ENCODE results near the gene ARHGEF6.
"Not testable (repeated sequence)": the region's sequence is repeated elsewhere in the genome, so short reads cannot be mapped to it uniquely, and the experiment has no call there.

ARHGEF6 gene

GRCh38 chrX:136780763-136781162 is at the start of gene ARHGEF6:
TSS of gene ARHGEF6 (minus strand) at chrX:136780932. CDS start at chrX:136780882, 50 bp downstream.
- DNase-seq (ENCODE audit: low spot score), result no peak

- no peak for DNase-seq (ENCODE audit: low spot score)
Measured at GRCh38 chrX:136829413-136829812, 48.7 kb upstream of the ARHGEF6 start.

- peak; percentile 32 for DNase-seq (ENCODE audit: low spot score)
Measured at GRCh38 chrX:136828830-136829229, 48.1 kb upstream of the ARHGEF6 start.

- no peak for DNase-seq (ENCODE audit: low spot score)
Measured at GRCh38 chrX:136827026-136827425, 46.3 kb upstream of the ARHGEF6 start.

- peak; percentile 26 for DNase-seq (ENCODE audit: low spot score)
Measured at GRCh38 chrX:136825771-136826170, 45.0 kb upstream of the ARHGEF6 start.

GRCh38 chrX:136823175-136823574 is 42.4 kb upstream of the ARHGEF6 start:
- DNase-seq (ENCODE audit: low spot score), result no peak

GRCh38 chrX:136822337-136823095 is 41.8 kb upstream of the ARHGEF6 start:
- DNase-seq (ENCODE audit: low spot score), result no peak

- DNase-seq (ENCODE audit: low spot score), result not testable (repeated sequence)
Measured at GRCh38 chrX:136819756-136820155, 39.0 kb upstream of the ARHGEF6 start.

- no peak for DNase-seq (ENCODE audit: low spot score)
Measured at GRCh38 chrX:136819031-136819703, 38.4 kb upstream of the ARHGEF6 start.

GRCh38 chrX:136816975-136817374 is 36.2 kb upstream of the ARHGEF6 start:
- DNase-seq (ENCODE audit: low spot score), result no peak

GRCh38 chrX:136814847-136815750 is 34.4 kb upstream of the ARHGEF6 start:
- DNase-seq (ENCODE audit: low spot score), result no peak

GRCh38 chrX:136812286-136812685 is 31.6 kb upstream of the ARHGEF6 start:
- DNase-seq (ENCODE audit: low spot score), result no peak

- no peak for DNase-seq (ENCODE audit: low spot score)
Measured at GRCh38 chrX:136810493-136810892, 29.8 kb upstream of the ARHGEF6 start.

- DNase-seq (ENCODE audit: low spot score), result peak; percentile 76
Measured at GRCh38 chrX:136806891-136807410, 26.2 kb upstream of the ARHGEF6 start.

- no peak for DNase-seq (ENCODE audit: low spot score)
Measured at GRCh38 chrX:136802515-136802914, 21.8 kb upstream of the ARHGEF6 start.

- DNase-seq (ENCODE audit: low spot score), result no peak
Measured at GRCh38 chrX:136797787-136798186, 17.1 kb upstream of the ARHGEF6 start.

- DNase-seq (ENCODE audit: low spot score), result not testable (repeated sequence)
Measured at GRCh38 chrX:136795132-136795531, 14.4 kb upstream of the ARHGEF6 start.

- DNase-seq (ENCODE audit: low spot score), result not testable (repeated sequence)
Measured at GRCh38 chrX:136794660-136795059, 13.9 kb upstream of the ARHGEF6 start.

- no peak for DNase-seq (ENCODE audit: low spot score)
Measured at GRCh38 chrX:136794080-136794479, 13.3 kb upstream of the ARHGEF6 start.

GRCh38 chrX:136789856-136790255 is 9.1 kb upstream of the ARHGEF6 start:
- DNase-seq (ENCODE audit: low spot score), result no peak

GRCh38 chrX:136784231-136784630 is 3.5 kb upstream of the ARHGEF6 start:
- no peak for DNase-seq (ENCODE audit: low spot score)

GRCh38 chrX:136783159-136783558 is 2.4 kb upstream of the ARHGEF6 start:
- DNase-seq (ENCODE audit: low spot score), result no peak

All from pons (tissue), 1 donor.